Testis (tissue), 2 donors: ENCODE data around the gene TGM3.

Experiments used
- CTCF ChIP-seq, 3 experiments: fragments of 450-650 bp in 2 of 3; fragments of 200-600 bp in 1 of 3; sonication (generic) in 1 of 3; IDR thresholded peaks; one replicate each; pipeline ENCODE4 v1.5.1; 2016 to 2019; ENCODE audit warnings: antibody characterized with exemption in 3 of 3, mild to moderate bottlenecking in 2 of 3, moderate library complexity in 1 of 3
- POLR2A ChIP-seq: fragments of 450-650 bp; IDR thresholded peaks from one replicate; pipeline ENCODE4 v1.6.1; 2017; ENCODE audit warnings: antibody characterized with exemption, mild to moderate bottlenecking, moderate library complexity

GRCh38 chr20:2380601-2381000 is 84.8 kb downstream of the TGM3 start, which contains the start of gene TGM6:
- TF ChIP-seq CTCF (IDR thresholded peaks at IDR 0.05) (no peak), POLR2A (no peak)
